A549 (cell line): ENCODE measurements around the gene PEF1. TPM values are rescaled to one million over a fixed set of nuclear protein-coding genes. Genes with fewer than 3 reads are reported as not detected.

Source experiments
- ATAC-seq, 2 experiments: fragments of 200-7000 bp in 1 of 2; fragments of >200 bp in 1 of 2; cut with Nextera tagmentation in 1 of 2; cut with Tn5 transposase in 1 of 2; 3 replicates each; pipeline versions ENCODE4 v1.8.0 to v1.9.1; 2018 to 2020; ENCODE audit warnings: mild to moderate bottlenecking in 1 of 2, moderate library complexity in 1 of 2
- CTCF ChIA-PET: fragments of 300-600 bp; sonication (Branson Sonifier 250); formaldehyde crosslinking; extraction: SDS; loops from one replicate; lab custom pipeline; 2021; ENCODE audit warnings: antibody characterized with exemption, inconsistent platforms; lab: Yijun Ruan, JAX
- POLR2A ChIA-PET: fragments of 350-600 bp; formaldehyde crosslinking; extraction: SDS; loops from one replicate; lab custom pipeline; 2021; ENCODE audit warnings: antibody characterized with exemption, inconsistent platforms; lab: Yijun Ruan, JAX
- DNase-seq, 2 experiments: peaks; one replicate each; pipeline versions ENCODE4 v3.0.0 to v3.0.0-alpha.2; 2011 to 2016; ENCODE audit warnings: low read depth in 1 of 2, low spot score in 1 of 2
- FAIRE-seq: peaks from 2 replicates; lab custom pipeline; 2011; peaks lifted over from hg19 to GRCh38; lab: Jason Lieb, UNC
- H3K27ac ChIP-seq, 2 experiments: fragments of >200 bp; sonication (Bioruptor Twin); formaldehyde crosslinking; 3 replicates each; pipeline ENCODE4 v1.5.1; 2016 to 2017
- H3K4me1 ChIP-seq: fragments of >200 bp; sonication (Bioruptor Twin); formaldehyde crosslinking; 3 replicates; pipeline ENCODE4 v1.6.1; 2016
- H3K4me2 ChIP-seq: fragments of >200 bp; sonication (Bioruptor Twin); formaldehyde crosslinking; 3 replicates; pipeline ENCODE4 v1.6.1; 2016
- H3K4me3 ChIP-seq: fragments of >200 bp; sonication (Bioruptor Twin); formaldehyde crosslinking; 3 replicates; pipeline ENCODE4 v1.5.1; 2016
- H3K9me3 ChIP-seq: fragments of >200 bp; sonication (Bioruptor Twin); formaldehyde crosslinking; 3 replicates; pipeline ENCODE4 v1.6.1; 2016
- BCL3 ChIP-seq: fragments of >200 bp; sonication (Bioruptor Twin); formaldehyde crosslinking; IDR thresholded peaks from 3 replicates; pipeline ENCODE4 v1.6.1; 2016
- CHD2 ChIP-seq: fragments of 150-350 bp; IDR thresholded peaks from 2 replicates; pipeline ENCODE4 v1.6.1; 2014; ENCODE audit warnings: low read length; ENCODE audit not compliant: partially characterized antibody
- CHD4 ChIP-seq: fragments of 200-600 bp; sonication (generic); IDR thresholded peaks from 2 replicates; pipeline ENCODE4 v1.6.1; 2016; ENCODE audit warnings: antibody characterized with exemption, mild to moderate bottlenecking, borderline replicate concordance
- ESRRA ChIP-seq: fragments of 150-350 bp; IDR thresholded peaks from 2 replicates; pipeline ENCODE4 v1.6.1; 2014; ENCODE audit warnings: mild to moderate bottlenecking, low read length, borderline replicate concordance
- FOSB ChIP-seq: fragments of 250-450 bp; sonication (Bioruptor Pico); IDR thresholded peaks from 2 replicates; pipeline ENCODE4 v1.5.0; 2020; ENCODE audit warnings: mild to moderate bottlenecking, moderate library complexity
- FOSL2 ChIP-seq, 2 experiments: fragments of 450-650 bp in 1 of 2; fragments of >200 bp in 1 of 2; sonication (Bioruptor Twin) in 1 of 2; formaldehyde crosslinking; IDR thresholded peaks; 2 replicates each; pipeline versions ENCODE4 v1.5.0 to v1.6.1; 2016 to 2020; ENCODE audit warnings: mild to moderate bottlenecking in 1 of 2, moderate library complexity in 1 of 2
- GATA3 ChIP-seq: IDR thresholded peaks from 2 replicates; pipeline ENCODE4 v1.6.1; 2012; ENCODE audit warnings: borderline replicate concordance
- HDAC2 ChIP-seq: fragments of 200-600 bp; sonication (generic); IDR thresholded peaks from 2 replicates; pipeline ENCODE4 v1.6.1; 2016
- JUN ChIP-seq, 2 experiments: fragments of >200 bp; sonication (Bioruptor Twin); formaldehyde crosslinking; IDR thresholded peaks; 2 replicates in 1 of 2; 3 replicates in 1 of 2; pipeline ENCODE4 v1.6.1; 2016 to 2017
- JUNB ChIP-seq: fragments of >200 bp; sonication (Bioruptor Twin); formaldehyde crosslinking; IDR thresholded peaks from 2 replicates; pipeline ENCODE4 v1.6.1; 2016
- KDM1A ChIP-seq: fragments of 200-600 bp; sonication (generic); IDR thresholded peaks from 2 replicates; pipeline ENCODE4 v1.6.1; 2016; ENCODE audit warnings: low read depth, mild to moderate bottlenecking
- MAFK ChIP-seq: fragments of 450-650 bp; IDR thresholded peaks from 2 replicates; pipeline ENCODE4 v1.6.1; 2014; ENCODE audit not compliant: partially characterized antibody
- MAZ ChIP-seq: fragments of 150-350 bp; IDR thresholded peaks from 2 replicates; pipeline ENCODE4 v1.6.1; 2014; ENCODE audit warnings: antibody characterized with exemption, low read depth, low read length, borderline replicate concordance
- NFE2L2 ChIP-seq: fragments of 150-350 bp; conservative IDR thresholded peaks from 2 replicates; pipeline ENCODE4 v1.6.1; 2014; ENCODE audit warnings: low read length
- NPAS2 ChIP-seq: fragments of 250-450 bp; sonication (Bioruptor Pico); IDR thresholded peaks from 2 replicates; pipeline ENCODE4 v1.8.0; 2022; ENCODE audit warnings: mild to moderate bottlenecking, moderate library complexity, borderline replicate concordance
- PHF8 ChIP-seq: fragments of 200-600 bp; sonication (generic); IDR thresholded peaks from 2 replicates; pipeline ENCODE4 v1.6.1; 2016; ENCODE audit warnings: low read depth, mild to moderate bottlenecking, antibody characterized with exemption, moderate library complexity, borderline replicate concordance
- POLR2A ChIP-seq: IDR thresholded peaks from 2 replicates; pipeline ENCODE4 v1.6.1; 2012; ENCODE audit warnings: mild to moderate bottlenecking, low read length
- RAD21 ChIP-seq, 2 experiments: fragments of >200 bp in 1 of 2; sonication (Bioruptor Twin) in 1 of 2; formaldehyde crosslinking in 1 of 2; IDR thresholded peaks in 1 of 2; conservative IDR thresholded peaks in 1 of 2; 2 replicates in 1 of 2; 3 replicates in 1 of 2; pipeline ENCODE4 v1.6.1; 2012 to 2018; ENCODE audit warnings: inconsistent platforms in 1 of 2
- TP53 ChIP-seq: fragments of 250-450 bp; sonication (Bioruptor Pico); IDR thresholded peaks from 2 replicates; pipeline ENCODE4 v1.5.0; 2021; ENCODE audit warnings: mild to moderate bottlenecking, moderate library complexity
- ZC3H11A ChIP-seq: fragments of 450-650 bp; IDR thresholded peaks from 2 replicates; pipeline ENCODE4 v1.6.1; 2014; ENCODE audit warnings: antibody characterized with exemption, mild to moderate bottlenecking
- ZFP36 ChIP-seq: fragments of 450-650 bp; IDR thresholded peaks from 2 replicates; pipeline ENCODE4 v1.6.1; 2014; ENCODE audit warnings: borderline replicate concordance; ENCODE audit not compliant: partially characterized antibody
- ZSCAN20 ChIP-seq: fragments of 250-450 bp; sonication (Bioruptor Pico); IDR thresholded peaks from 2 replicates; pipeline ENCODE4 v1.8.0; 2022; ENCODE audit warnings: mild to moderate bottlenecking, moderate library complexity
- WGBS: methylation state at CpG from one replicate; pipeline ENCODE4 v1.1.6; 2017; ENCODE audit errors: missing lambda C conversion rate; 5-methylcytosine and 5-hydroxymethylcytosine counted together
- polyA plus RNA-seq, 4 experiments: library from polyadenylated mRNA; depleted of rRNA in 3 of 4; stranded (reverse); fragments of >200 nt; fragmentation: RNase III in 1 of 4; extraction: RNeasy Plus Mini Kit Qiagen cat#74134 plus additional on column Dnase treatment in 1 of 4; gene quantifications; 2 replicates in 3 of 4; 3 replicates in 1 of 4; pipeline ENCODE4 v1.2.3, GENCODE V29; 2011 to 2017

Gene PEF1
- polyA plus RNA-seq, 2 of the 4 experiments (the other 2 are of a cell fraction): 38.3 to 47.6 TPM

DNA sequence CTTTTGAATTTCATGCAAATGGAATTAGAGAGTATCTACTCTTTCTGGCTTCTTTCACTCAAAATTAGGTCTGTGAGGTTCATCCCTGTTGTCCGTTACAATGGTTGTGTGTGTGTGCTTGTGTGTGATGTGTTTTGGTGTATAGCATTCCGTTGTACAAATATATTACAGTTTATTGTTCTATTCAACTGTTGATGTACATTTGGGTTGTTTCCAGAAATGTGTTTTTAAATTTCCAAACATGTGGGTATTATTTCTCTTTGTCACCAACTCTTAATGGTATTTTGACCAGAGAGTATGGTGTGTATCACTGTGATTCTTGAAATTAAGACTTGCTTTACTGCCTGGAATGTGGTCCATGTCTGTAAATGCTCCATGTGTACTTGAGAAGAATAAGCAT, 44.0 kb downstream of the PEF1 start:
- H3K9me3 ChIP-seq: no peaks in the 10 kb centered on the region
- no peak overlapping the region for H3K4me2 ChIP-seq
- CTCF ChIA-PET: no interaction called here
- 64% methylated on average over 2 of the region's 2 CpGs for WGBS
- FAIRE-seq (no peak), ATAC-seq (no peak), DNase-seq (no peak)
- no peaks in the 10 kb centered on the region for H3K4me1 ChIP-seq
- POLR2A ChIA-PET: no interaction called here
- no peak for TF ChIP-seq CHD2
- TF ChIP-seq, all 56 proteins: peak for 0
- H3K4me3 ChIP-seq: no peak overlapping the region
- no peak overlapping the region for H3K27ac ChIP-seq

- no peak for TF ChIP-seq FOSL2 (IDR thresholded peaks at IDR 0.05)
- TF ChIP-seq FOSL2 (CRISPR knock-in tag; IDR thresholded peaks at IDR 0.05): no peak
- no peak for TF ChIP-seq TP53 (CRISPR knock-in tag)
- TF ChIP-seq PHF8: no peak
- no peak for TF ChIP-seq HDAC2
- no peak for TF ChIP-seq KDM1A
- TF ChIP-seq NFE2L2: no peak
- no peak for TF ChIP-seq NPAS2 (CRISPR knock-in tag)
- ChIA-PET POLR2A (no interaction called here), CTCF (interaction anchor here (1.5 to 15.8 kb wide), 2 partner anchors 30 to 50 kb away, joined by 7 to 252 read pairs; partner anchors contain the start of gene TINAGL1)
- no peaks in the 10 kb centered on the region for H3K4me1 ChIP-seq
- H3K4me3 ChIP-seq: no peak overlapping the region
- no peak for ATAC-seq
- 80% methylated on average over 7 of the region's 7 CpGs for WGBS
- H3K9me3 ChIP-seq: no peaks in the 10 kb centered on the region
- DNase-seq: no peak
- H3K4me2 ChIP-seq: no peak overlapping the region
- FAIRE-seq: no peak
- no peak overlapping the region for H3K27ac ChIP-seq
Measured at GRCh38 chr1:31598980-31599379, 45.7 kb downstream of the PEF1 start.

- ChIA-PET POLR2A (no interaction called here), CTCF (interaction anchor here (0.7 to 15.8 kb wide), 6 partner anchors 9 to 193 kb away, joined by 3 to 252 read pairs (median 4); partner anchors contain the start of gene TINAGL1)
- Histone ChIP-seq H3K4me3 (no peak overlapping the region), H3K4me2 (no peak overlapping the region), H3K4me1 (peaks cover 8% of the 10 kb centered on the region; the same call in 2 of the 3 replicates), H3K9me3 (no peaks in the 10 kb centered on the region), H3K27ac (no peak overlapping the region)
- WGBS: 63% methylated on average over 6 of the region's 6 CpGs
- ATAC-seq: no peak
- no peak for DNase-seq
- no peak for FAIRE-seq
- TF ChIP-seq RAD21 (conservative IDR thresholded peaks at IDR 0.05 in 1 of 2, IDR thresholded peaks at IDR 0.05 in 1 of 2) (no peak), FOSB (CRISPR knock-in tag) (no peak), ZFP36 (no peak), NPAS2 (CRISPR knock-in tag) (no peak), ZC3H11A (no peak), MAZ (no peak), JUNB (no peak), NFE2L2 (no peak), ESRRA (no peak), CHD4 (no peak)
Measured at GRCh38 chr1:31596737-31597097, 48.0 kb downstream of the PEF1 start.

DNA sequence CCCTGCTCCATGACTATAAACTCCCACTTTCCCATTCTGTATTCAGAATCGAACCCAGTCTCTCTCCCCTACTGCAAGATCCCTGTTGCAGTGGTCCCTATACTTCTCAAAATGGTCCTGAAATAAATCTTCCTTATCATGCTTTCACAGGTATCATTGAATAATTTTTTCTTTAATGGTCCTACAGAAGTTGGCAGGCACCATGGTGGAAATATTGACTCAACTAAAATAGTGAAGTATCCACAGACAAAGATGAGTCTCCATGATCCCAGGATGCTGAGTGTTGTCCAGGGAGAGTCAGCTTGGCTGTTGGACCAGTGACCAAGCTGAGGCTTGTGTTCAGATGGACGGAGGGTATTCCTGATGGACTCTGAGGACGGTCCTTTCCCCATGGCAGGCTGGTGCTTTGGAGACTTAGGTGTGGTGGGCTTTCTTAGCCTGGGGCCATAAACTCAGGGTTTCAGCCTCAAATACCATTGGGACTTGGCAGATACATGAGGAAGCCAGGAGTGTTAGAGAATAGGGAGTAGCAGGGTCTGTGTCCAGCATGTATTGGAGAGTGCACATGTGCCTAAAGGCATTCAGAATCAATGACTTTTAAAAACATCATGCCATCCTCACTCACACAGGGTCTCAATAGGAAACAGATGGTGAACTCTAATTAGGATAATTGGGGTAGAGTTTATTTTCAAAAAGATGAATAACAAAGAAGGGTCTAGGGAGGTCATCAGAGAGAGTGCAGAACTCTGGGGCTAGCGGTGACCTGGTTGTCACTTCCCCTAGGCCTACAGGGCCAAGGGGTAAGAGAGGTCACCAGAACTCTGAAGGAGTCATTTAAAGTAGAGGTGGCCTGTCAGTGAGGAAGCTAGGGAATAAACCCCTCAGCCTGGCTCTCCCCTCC, 48.6 kb downstream of the PEF1 start:
- FAIRE-seq: no peak
- 52% methylated on average over 4 of the region's 4 CpGs for WGBS
- POLR2A ChIA-PET: no interaction called here
- DNase-seq: no peak
- no peak for ATAC-seq
- no peaks in the 10 kb centered on the region for H3K9me3 ChIP-seq
- TF ChIP-seq GATA3 (no peak), POLR2A (no peak), JUN (IDR thresholded peaks at IDR 0.05) (no peak), NFE2L2 (no peak), RAD21 (conservative IDR thresholded peaks at IDR 0.05 in 1 of 2, IDR thresholded peaks at IDR 0.05 in 1 of 2) (no peak), CHD4 (no peak), ZSCAN20 (CRISPR knock-in tag) (no peak), HDAC2 (no peak), PHF8 (no peak), MAFK (no peak), BCL3 (no peak)
- TF ChIP-seq, all 56 proteins: peak for 0
- H3K4me2 ChIP-seq: no peak overlapping the region
- CTCF ChIA-PET: interaction anchor here (0.7 to 15.8 kb wide), 7 partner anchors 8 to 193 kb away, joined by 3 to 252 read pairs (median 4); partner anchors contain the start of gene TINAGL1
- H3K27ac ChIP-seq: no peak overlapping the region
- H3K4me1 ChIP-seq: peaks cover 12% of the 10 kb centered on the region; the same call in 2 of the 3 replicates
- H3K4me3 ChIP-seq: no peak overlapping the region
